Measurements from ENCODE around the gene EHHADH. TPM values are rescaled to one million over a fixed set of nuclear protein-coding genes. Genes with fewer than 3 reads are reported as not detected.
A peak's percentile ranks its signal among the peaks of the same experiment; 100 is the strongest.

The EHHADH gene
- total and polyA plus RNA-seq, 2 of the 13 experiments (the other 11 are each of a cell fraction or from before 2014, with no cell fraction given) = 14.5 to 38.9 TPM

GRCh38 chr3:185270262-185270955 lies 16.6 kb upstream of the EHHADH start (continued):
- TF ChIP-seq ZNF703 (CRISPR knock-in tag; IDR thresholded peaks at IDR 0.05; ENCODE audit: borderline replicate concordance) = no peak
- 0 out of 2 replicates have a peak, but pooled peaks have one; percentile 25 for TF ChIP-seq ZFX (CRISPR knock-in tag; IDR thresholded peaks at IDR 0.05; ENCODE audit: low read depth)
- no peak for TF ChIP-seq ZHX1 (CRISPR knock-in tag; IDR thresholded peaks at IDR 0.05; ENCODE audit: low read depth)
- TF ChIP-seq TEAD3 (CRISPR knock-in tag; optimal IDR thresholded peaks at IDR 0.05; ENCODE audit: borderline replicate concordance) = peak; percentile 14
- peak; percentile 67 for TF ChIP-seq RAD21 (CRISPR knock-in tag; IDR thresholded peaks at IDR 0.05)
- TF ChIP-seq REST (IDR thresholded peaks at IDR 0.05; ENCODE audit: borderline replicate concordance in 1 of 2, low read depth in 1 of 2, low read length in 2 of 2) = no peak
- no peak for TF ChIP-seq SIX4 (CRISPR knock-in tag; IDR thresholded peaks at IDR 0.05)
- TF ChIP-seq ERF (CRISPR knock-in tag; IDR thresholded peaks at IDR 0.05) = peak; percentile 22; the same call in 1 of the 2 replicates
- TF ChIP-seq SNAPC2 (CRISPR knock-in tag; IDR thresholded peaks at IDR 0.05) = no peak
- no peak for TF ChIP-seq NFYB (CRISPR knock-in tag; IDR thresholded peaks at IDR 0.05)
- 0 out of 2 replicates have a peak, but pooled peaks have one; percentile 19 for TF ChIP-seq FOXA3 (CRISPR knock-in tag; IDR thresholded peaks at IDR 0.05)
- no peak for TF ChIP-seq TBP (CRISPR knock-in tag; IDR thresholded peaks at IDR 0.05)
- TF ChIP-seq DDIT3 (CRISPR knock-in tag; IDR thresholded peaks at IDR 0.05) = no peak
- no peak for TF ChIP-seq MBD4 (IDR thresholded peaks at IDR 0.05; ENCODE audit: borderline replicate concordance, low read length)
- 0 out of 2 replicates have a peak, but pooled peaks have one; percentile 25 for TF ChIP-seq ZBTB26 (CRISPR knock-in tag; IDR thresholded peaks at IDR 0.05; ENCODE audit: borderline replicate concordance)
- 0 out of 2 replicates have a peak, but pooled peaks have one; percentile 34 for TF ChIP-seq ZNF580 (CRISPR knock-in tag; IDR thresholded peaks at IDR 0.05; ENCODE audit: borderline replicate concordance, low read depth)
- TF ChIP-seq BHLHE40 (IDR thresholded peaks at IDR 0.05; ENCODE audit: low read length) = no peak
- 0 out of 2 replicates have a peak, but pooled peaks have one; percentile 28 for TF ChIP-seq SALL2 (CRISPR knock-in tag; IDR thresholded peaks at IDR 0.05)
- no peak; the same call in 1 of the 2 replicates for TF ChIP-seq ZNF331 (CRISPR knock-in tag; IDR thresholded peaks at IDR 0.05)
